Ishikawa (cell line): ENCODE measurements around the gene YDJC.

ENCODE experiments used
- CEBPB ChIP-seq: IDR thresholded peaks from 2 replicates; pipeline ENCODE4 v1.6.1; 2012
- EP300 ChIP-seq: IDR thresholded peaks from 2 replicates; pipeline ENCODE4 v1.6.1; 2012; ENCODE audit warnings: borderline replicate concordance
- RAD21 ChIP-seq: IDR thresholded peaks from 2 replicates; pipeline ENCODE4 v1.6.1; 2012; ENCODE audit warnings: low read depth
- TAF1 ChIP-seq: IDR thresholded peaks from 2 replicates; pipeline ENCODE4 v1.6.1; 2012; ENCODE audit warnings: low read depth, mild to moderate bottlenecking
- TF ChIP-seq, protein P1 (sequence below): IDR thresholded peaks from 2 replicates; pipeline ENCODE4 v1.6.1; 2012

GRCh38 chr22:21657020-21657359, 27.2 kb upstream of the YDJC start:
- no peak for TF ChIP-seq RAD21
- TF ChIP-seq TAF1, result no peak
- TF ChIP-seq EP300, result no peak
- TF ChIP-seq CEBPB, result no peak
- TF ChIP-seq, protein P1, sequence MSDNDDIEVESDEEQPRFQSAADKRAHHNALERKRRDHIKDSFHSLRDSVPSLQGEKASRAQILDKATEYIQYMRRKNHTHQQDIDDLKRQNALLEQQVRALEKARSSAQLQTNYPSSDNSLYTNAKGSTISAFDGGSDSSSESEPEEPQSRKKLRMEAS, result no peak
